GM12878 (cell line): ENCODE measurements around the gene NOS1AP. TPM values are rescaled to one million over a fixed set of nuclear protein-coding genes. Genes with fewer than 3 reads are reported as not detected.

Experiments used
- ATAC-seq: fragments of 200-7000 bp; cut with Tn5 transposase; 3 replicates; pipeline ENCODE4 v1.9.1; 2020; ENCODE audit warnings: mild to moderate bottlenecking, moderate library complexity
- BruUV-seq: library from RNA; stranded (reverse); fragments of 400-500 nt; replicated peaks from 2 replicates; lab custom pipeline; 2021; lab: Mats Ljungman, UMichigan
- CTCF ChIA-PET: fragments of 300-600 bp; sonication (Branson Sonifier 250); formaldehyde crosslinking; extraction: SDS; loops from one replicate; lab custom pipeline; 2021; ENCODE audit warnings: inconsistent platforms; lab: Yijun Ruan, JAX
- POLR2A ChIA-PET: fragments of 350-600 bp; formaldehyde crosslinking; extraction: SDS; loops from one replicate; lab custom pipeline; 2021; ENCODE audit warnings: inconsistent platforms; lab: Charles Lee
- RAD21 ChIA-PET: fragments of 300-600 bp; sonication (Branson Sonifier 250); formaldehyde crosslinking; loops from one replicate; lab custom pipeline; 2023; ENCODE audit warnings: antibody characterized with exemption; ENCODE audit not compliant: unreplicated experiment; lab: Charles Lee
- SMC1A ChIA-PET: fragments of 300-600 bp; sonication (Branson Sonifier 250); formaldehyde crosslinking; loops from one replicate; lab custom pipeline; 2023; ENCODE audit not compliant: unreplicated experiment, uncharacterized antibody; lab: Charles Lee
- DNase-seq: peaks from one replicate; pipeline ENCODE4 v3.0.0-alpha.2; 2011; ENCODE audit warnings: low read depth, low spot score
- FAIRE-seq: peaks from 3 replicates; lab custom pipeline; 2011; peaks lifted over from hg19 to GRCh38; lab: Jason Lieb, UNC
- H2AFZ ChIP-seq: 2 replicates; pipeline ENCODE4 v1.6.0; 2011; ENCODE audit warnings: low read depth, low read length, control low read depth; ENCODE audit not compliant: control insufficient read depth
- H3K27ac ChIP-seq: 2 replicates; pipeline ENCODE4 v1.5.1; 2011; ENCODE audit warnings: control low read depth; ENCODE audit not compliant: control insufficient read depth, insufficient read depth
- H3K27me3 ChIP-seq, 2 experiments: replicated peaks in 1 of 2; 2 replicates each; pipeline versions ENCODE4 v1.6.0 to v1.6.1; 2011; ENCODE audit warnings: low read length in 1 of 2; ENCODE audit not compliant: control insufficient read depth in 2 of 2, insufficient read depth in 2 of 2
- H3K36me3 ChIP-seq, 2 experiments: 2 replicates each; pipeline ENCODE4 v1.5.1; 2011; ENCODE audit warnings: low read length in 1 of 2; ENCODE audit not compliant: control insufficient read depth in 2 of 2, insufficient read depth in 2 of 2
- H3K4me1 ChIP-seq: 2 replicates; pipeline ENCODE4 v1.6.1; 2011; ENCODE audit warnings: mild to moderate bottlenecking, low read length, moderate library complexity, mixed read lengths; ENCODE audit not compliant: control insufficient read depth, insufficient read depth
- H3K4me2 ChIP-seq: 2 replicates; pipeline ENCODE4 v1.6.0; 2011; ENCODE audit warnings: control low read depth; ENCODE audit not compliant: control insufficient read depth, insufficient read depth
- H3K4me3 ChIP-seq: fragments of 200-600 bp; sonication (generic); 2 replicates; pipeline ENCODE4 v1.5.1; 2016
- H3K79me2 ChIP-seq: 2 replicates; pipeline ENCODE4 v1.6.0; 2011; ENCODE audit warnings: low read length; ENCODE audit not compliant: control insufficient read depth, insufficient read depth
- H3K9ac ChIP-seq: 2 replicates; pipeline ENCODE4 v1.8.0; 2011; ENCODE audit warnings: low read length, control low read depth, mixed read lengths; ENCODE audit not compliant: control insufficient read depth, insufficient read depth
- H3K9me3 ChIP-seq: replicated peaks from 3 replicates; pipeline ENCODE4 v1.5.1; 2011; ENCODE audit warnings: mild to moderate bottlenecking, low read length; ENCODE audit not compliant: control insufficient read depth, insufficient read depth
- H4K20me1 ChIP-seq: 2 replicates; pipeline ENCODE4 v1.6.0; 2011; ENCODE audit not compliant: control insufficient read depth, insufficient read depth
- CHD1 ChIP-seq: IDR thresholded peaks from 2 replicates; pipeline ENCODE4 v1.6.1; 2012; ENCODE audit warnings: low read depth, low read length, improper control_type of control experiment
- CTCF ChIP-seq, 3 experiments: IDR thresholded peaks in 2 of 3; conservative IDR thresholded peaks in 1 of 3; 2 replicates each; pipeline ENCODE4 v1.5.1; 2011; ENCODE audit warnings: low read depth in 3 of 3, low read length in 3 of 3, mild to moderate bottlenecking in 3 of 3, control low read depth in 2 of 3, moderate library complexity in 2 of 3, inconsistent platforms in 1 of 3, mixed read lengths in 1 of 3; ENCODE audit not compliant: control insufficient read depth in 2 of 3, insufficient read depth in 1 of 3; ENCODE audit errors: extremely low read depth in 1 of 3
- ETV6 ChIP-seq, 2 experiments: fragments of 450-650 bp in 1 of 2; IDR thresholded peaks in 1 of 2; conservative IDR thresholded peaks in 1 of 2; 2 replicates each; pipeline ENCODE4 v1.6.1; 2014; ENCODE audit warnings: antibody characterized with exemption in 1 of 2, borderline replicate concordance in 1 of 2, low read depth in 1 of 2, mild to moderate bottlenecking in 1 of 2, moderate library complexity in 1 of 2
- IKZF2 ChIP-seq, 2 experiments: fragments of 450-650 bp; IDR thresholded peaks; 2 replicates each; pipeline ENCODE4 v1.6.1; 2017; ENCODE audit warnings: mild to moderate bottlenecking in 2 of 2, moderate library complexity in 2 of 2
- IRF3 ChIP-seq: fragments of 450-650 bp; IDR thresholded peaks from 2 replicates; pipeline ENCODE4 v1.6.1; 2014; ENCODE audit warnings: mild to moderate bottlenecking
- JUND ChIP-seq: IDR thresholded peaks from 2 replicates; pipeline ENCODE4 v1.6.1; 2012; ENCODE audit warnings: low read depth, mild to moderate bottlenecking, low read length, improper control_type of control experiment, moderate library complexity
- KAT2A ChIP-seq: conservative IDR thresholded peaks from 2 replicates; pipeline ENCODE4 v1.6.1; 2011; ENCODE audit warnings: low read depth, low read length; ENCODE audit not compliant: control insufficient read depth
- NFYA ChIP-seq: IDR thresholded peaks from 2 replicates; pipeline ENCODE4 v1.6.1; 2011; ENCODE audit warnings: low read depth, mild to moderate bottlenecking, low read length, improper control_type of control experiment, borderline replicate concordance
- NR2F1 ChIP-seq: fragments of 450-650 bp; conservative IDR thresholded peaks from 2 replicates; pipeline ENCODE4 v1.6.1; 2017; ENCODE audit warnings: mild to moderate bottlenecking
- POLR2A ChIP-seq: IDR thresholded peaks from 2 replicates; pipeline ENCODE4 v1.6.1; 2011; ENCODE audit warnings: low read depth, mild to moderate bottlenecking, low read length
- RB1 ChIP-seq: fragments of 450-650 bp; formaldehyde crosslinking; IDR thresholded peaks from 2 replicates; pipeline ENCODE4 v1.6.1; 2017; ENCODE audit warnings: mild to moderate bottlenecking, borderline replicate concordance
- RELA ChIP-seq: fragments of 450-650 bp; IDR thresholded peaks from 2 replicates; pipeline ENCODE4 v1.8.0; 2014; ENCODE audit warnings: borderline replicate concordance; ENCODE audit not compliant: partially characterized antibody
- RUNX3 ChIP-seq: IDR thresholded peaks from 2 replicates; pipeline ENCODE4 v1.6.1; 2012; ENCODE audit warnings: low read length, inconsistent platforms
- SMARCA5 ChIP-seq: fragments of 450-650 bp; IDR thresholded peaks from 2 replicates; pipeline ENCODE4 v1.6.1; 2017; ENCODE audit warnings: mild to moderate bottlenecking
- SPI1 ChIP-seq: IDR thresholded peaks from 2 replicates; pipeline ENCODE4 v1.6.1; 2011; ENCODE audit warnings: low read depth, mild to moderate bottlenecking, low read length, moderate library complexity, borderline replicate concordance; ENCODE audit not compliant: insufficient read depth
- SREBF1 ChIP-seq: IDR thresholded peaks from 2 replicates; pipeline ENCODE4 v1.6.1; 2012; ENCODE audit warnings: mild to moderate bottlenecking, low read length
- TARDBP ChIP-seq: IDR thresholded peaks from 2 replicates; pipeline ENCODE4 v1.6.1; 2016; ENCODE audit warnings: borderline replicate concordance
- TCF12 ChIP-seq: IDR thresholded peaks from 2 replicates; pipeline ENCODE4 v1.6.1; 2011; ENCODE audit warnings: low read depth, mild to moderate bottlenecking, low read length
- ZBTB40 ChIP-seq: fragments of 450-650 bp; IDR thresholded peaks from 2 replicates; pipeline ENCODE4 v1.6.1; 2016; ENCODE audit warnings: mild to moderate bottlenecking, moderate library complexity, borderline replicate concordance
- ZSCAN29 ChIP-seq: fragments of 450-650 bp; IDR thresholded peaks from 2 replicates; pipeline ENCODE4 v1.6.1; 2017; ENCODE audit warnings: mild to moderate bottlenecking, moderate library complexity
- WGBS: methylation state at CpG from one replicate; pipeline ENCODE4 v1.1.6; 2016; ENCODE audit warnings: low lambda C conversion rate; ENCODE audit not compliant: insufficient replicate concordance, insufficient coverage; ENCODE audit errors: missing lambda C conversion rate; 5-methylcytosine and 5-hydroxymethylcytosine counted together
- in situ Hi-C: fragments of 300-500 bp; cut with MboI; formaldehyde crosslinking; loops from 9 replicates; pipeline ENCODE4 v1.14.3; 2018; ENCODE audit warnings: mixed read lengths
- intact Hi-C: fragments of 100-400 bp; cut with micrococcal nuclease; formaldehyde crosslinking; loops from one replicate; pipeline ENCODE4 v1.14.2; 2022; ENCODE audit not compliant: unreplicated experiment
- polyA plus RNA-seq, 11 experiments: library from polyadenylated mRNA; depleted of rRNA in 4 of 11; unstranded in 6 of 11; stranded (reverse) in 5 of 11; fragments of >200 nt; fragmentation: Nextera tagmentation in 4 of 11; fragmentation: Illumina TruSeq in 1 of 11; extraction: Ambion mirVana in 4 of 11; extraction: Trizol in 1 of 11; gene quantifications; 1 replicate in 1 of 11; 2 replicates in 10 of 11; pipeline versions ENCODE4 v1.2.1 to v1.2.3, GENCODE V29; 2011 to 2016; ENCODE audit warnings: inconsistent platforms in 2 of 11, missing spikeins in 2 of 11, low read depth in 1 of 11
- total RNA-seq, 4 experiments: library from RNA; depleted of rRNA in 3 of 4; stranded (reverse); fragments of >200 nt in 3 of 4; fragmentation: Illumina TruSeq in 1 of 4; extraction: Trizol in 1 of 4; gene quantifications; 2 replicates each; pipeline versions ENCODE4 v1.2.1 to v1.2.3, GENCODE V29; 2013 to 2021

The NOS1AP gene
- total and polyA plus RNA-seq, 10 of the 15 experiments (the other 5 are each of a cell fraction or from before 2014, with no cell fraction given), result 0.03 to 0.15 TPM; not detected in 8

- POLR2A ChIA-PET, result no interaction called here
- FAIRE-seq (no peak), ATAC-seq (no peak), DNase-seq (no peak)
- H3K4me1 ChIP-seq, result no peaks in the 10 kb centered on the region
- BruUV-seq, result no TSS peak
- CTCF ChIA-PET, result interaction anchor here (1.4 kb wide), 1 partner anchor 34 kb away, joined by 3 read pairs; no protein-coding TSS in a partner anchor
- no peaks in the 10 kb centered on the region for H3K79me2 ChIP-seq
- H3K4me2 ChIP-seq, result no peak overlapping the region
- TF ChIP-seq SPI1 (no peak), TARDBP (no peak), IKZF2 (IDR thresholded peaks at IDR 0.05) (no peak), ZBTB40 (no peak), POLR2A (no peak), NFYA (no peak), CTCF (IDR thresholded peaks at IDR 0.05 in 2 of 3, conservative IDR thresholded peaks at IDR 0.05 in 1 of 3; ENCODE audit: control insufficient read depth in 2 of 3, extremely low read depth in 1 of 3, insufficient read depth in 1 of 3, low read depth in 3 of 3, low read length in 3 of 3) (no peak), RELA (no peak), TCF12 (no peak), JUND (no peak), KAT2A (no peak), RUNX3 (no peak), SMARCA5 (no peak), ETV6 (conservative IDR thresholded peaks at IDR 0.05 in 1 of 2, IDR thresholded peaks at IDR 0.05 in 1 of 2; ENCODE audit: borderline replicate concordance in 1 of 2, low read depth in 1 of 2) (no peak), NR2F1 (no peak), ZSCAN29 (no peak), SREBF1 (no peak), CHD1 (no peak), RB1 (no peak), IRF3 (no peak)
- H3K27ac ChIP-seq, result no peak overlapping the region
- RAD21 ChIA-PET, result no interaction called here
- SMC1A ChIA-PET, result no interaction called here
- H3K27me3 ChIP-seq, result peaks cover 0 to 2% of the 10 kb centered on the region in 2 experiments; a peak in 1 of 4 replicates
- H3K9me3 ChIP-seq, result no peaks in the 10 kb centered on the region
- in situ Hi-C loops, result no loop called here
- H4K20me1 ChIP-seq, result no peaks in the 10 kb centered on the region
- no peak overlapping the region for H3K9ac ChIP-seq
- no peak overlapping the region for H2AFZ ChIP-seq
- H3K36me3 ChIP-seq, result no peaks in the 10 kb centered on the region
- intact Hi-C loops, result no loop called here
- H3K4me3 ChIP-seq, result no peak overlapping the region
- 48% methylated on average over 2 of the region's 2 CpGs for WGBS
Measured at GRCh38 chr1:162090378-162090777, 20.9 kb downstream of the NOS1AP start.
